SK-N-SH (cell line): ENCODE results near the gene FAM110A. TPM values are rescaled to one million over a fixed set of nuclear protein-coding genes. Genes with fewer than 3 reads are reported as not detected.
A peak's percentile ranks its signal among the peaks of the same experiment; 100 is the strongest.

Experiments
- CTCF ChIA-PET: fragments of 300-600, 350-600 bp; formaldehyde crosslinking; extraction: SDS; loops from one replicate; lab custom pipeline; 2021; lab: Yijun Ruan, JAX
- POLR2A ChIA-PET: fragments of 350-600 bp; sonication (Branson Sonifier 250); formaldehyde crosslinking; extraction: SDS; loops from one replicate; lab custom pipeline; 2020; ENCODE audit warnings: antibody characterized with exemption, inconsistent platforms; lab: Yijun Ruan, JAX
- DNase-seq: peaks from one replicate; pipeline ENCODE4 v3.0.0; 2012
- H2AFZ ChIP-seq: fragments of 200-600 bp; sonication (generic); 2 replicates; pipeline ENCODE4 v1.8.1; 2016; ENCODE audit warnings: antibody characterized with exemption, mild to moderate bottlenecking, low read depth
- H3F3A ChIP-seq: fragments of 200-600 bp; sonication (generic); replicated peaks from 2 replicates; pipeline ENCODE3; 2016; ENCODE audit warnings: antibody characterized with exemption, mild to moderate bottlenecking; ENCODE audit not compliant: insufficient read depth
- H3K27ac ChIP-seq, 2 experiments: fragments of 200-500 bp in 1 of 2; fragments of 200-600 bp in 1 of 2; sonication (Bioruptor generic) in 1 of 2; sonication (generic), shearing (Covaris generic) in 1 of 2; 2 replicates each; pipeline versions ENCODE4 v1.5.1 to v1.6.1; 2014 to 2016; ENCODE audit warnings: low read depth in 2 of 2, inconsistent platforms in 1 of 2, low read length in 1 of 2, mild to moderate bottlenecking in 1 of 2, mixed read lengths in 1 of 2
- H3K27me3 ChIP-seq: fragments of 200-600 bp; sonication (generic), shearing (Covaris generic); 2 replicates; pipeline ENCODE4 v1.6.1; 2016; ENCODE audit warnings: mixed run types; ENCODE audit not compliant: insufficient read depth
- H3K36me3 ChIP-seq, 2 experiments: fragments of 200-500 bp in 1 of 2; fragments of 200-600 bp in 1 of 2; sonication (Bioruptor generic) in 1 of 2; sonication (generic) in 1 of 2; replicated peaks in 1 of 2; 2 replicates each; pipeline versions ENCODE3 to v1.5.1; 2014 to 2016; ENCODE audit warnings: low read length in 1 of 2, mild to moderate bottlenecking in 1 of 2; ENCODE audit not compliant: insufficient read depth in 2 of 2, control insufficient read depth in 1 of 2
- H3K4me1 ChIP-seq, 2 experiments: fragments of 200-500 bp in 1 of 2; fragments of 200-600 bp in 1 of 2; sonication (Bioruptor generic) in 1 of 2; sonication (generic), shearing (Covaris generic) in 1 of 2; 2 replicates each; pipeline versions ENCODE4 v1.5.1 to v1.6.1; 2014 to 2016; ENCODE audit warnings: low read depth in 1 of 2, low read length in 1 of 2, mixed run types in 1 of 2; ENCODE audit not compliant: insufficient read depth in 2 of 2, control insufficient read depth in 1 of 2
- H3K4me2 ChIP-seq: fragments of 200-600 bp; sonication (generic), shearing (Covaris generic); 2 replicates; pipeline ENCODE4 v1.6.1; 2017; ENCODE audit warnings: mixed run types
- H3K4me3 ChIP-seq, 2 experiments: fragments of 200-500 bp in 1 of 2; fragments of 200-600 bp in 1 of 2; sonication (Bioruptor generic) in 1 of 2; sonication (generic), shearing (Covaris generic) in 1 of 2; 2 replicates each; pipeline versions ENCODE4 v1.5.1 to v1.8.1; 2014 to 2016; ENCODE audit warnings: low read depth in 2 of 2, inconsistent platforms in 1 of 2, low read length in 1 of 2, mild to moderate bottlenecking in 1 of 2, mixed read lengths in 1 of 2, moderate library complexity in 1 of 2
- H3K79me2 ChIP-seq: fragments of 200-600 bp; sonication (generic); 2 replicates; pipeline ENCODE4 v1.8.1; 2017; ENCODE audit warnings: mild to moderate bottlenecking; ENCODE audit not compliant: insufficient read depth
- H3K9ac ChIP-seq: fragments of 200-600 bp; sonication (generic); 2 replicates; pipeline ENCODE4 v1.6.1; 2017; ENCODE audit warnings: mixed run types
- H3K9me2 ChIP-seq: fragments of 200-600 bp; sonication (generic); 2 replicates; pipeline ENCODE4 v1.6.1; 2017; ENCODE audit warnings: mixed run types
- H3K9me3 ChIP-seq: fragments of 200-600 bp; sonication (generic); 2 replicates; pipeline ENCODE4 v1.6.1; 2017; ENCODE audit warnings: mixed run types, mild to moderate bottlenecking, moderate library complexity
- H4K20me1 ChIP-seq: fragments of 200-600 bp; sonication (generic); 2 replicates; pipeline ENCODE4 v1.6.1; 2017; ENCODE audit warnings: mild to moderate bottlenecking, mixed run types; ENCODE audit not compliant: insufficient read depth
- CHD2 ChIP-seq: fragments of 150-350 bp; IDR thresholded peaks from 2 replicates; pipeline ENCODE4 v1.6.1; 2018; ENCODE audit warnings: low read length; ENCODE audit not compliant: partially characterized antibody
- ELF1 ChIP-seq: IDR thresholded peaks from 2 replicates; pipeline ENCODE4 v1.4.0; 2012
- FOXJ3 ChIP-seq: sonication (generic); formaldehyde crosslinking; IDR thresholded peaks from 2 replicates; pipeline ENCODE4 v1.5.1; 2020; ENCODE audit warnings: mild to moderate bottlenecking, missing genetic modification reagents
- GATA2 ChIP-seq: sonication (generic); formaldehyde crosslinking; IDR thresholded peaks from 2 replicates; pipeline ENCODE4 v1.5.0; 2020; ENCODE audit warnings: mild to moderate bottlenecking, missing genetic modification reagents
- IRF3 ChIP-seq: fragments of 150-350 bp; IDR thresholded peaks from 2 replicates; pipeline ENCODE4 v1.6.1; 2016; ENCODE audit warnings: mild to moderate bottlenecking, low read depth, low read length
- JUND ChIP-seq: IDR thresholded peaks from 2 replicates; pipeline ENCODE4 v1.4.0; 2012
- MEF2A ChIP-seq: IDR thresholded peaks from 2 replicates; pipeline ENCODE4 v1.4.0; 2012; ENCODE audit warnings: low read depth, borderline replicate concordance
- NFIC ChIP-seq: IDR thresholded peaks from 2 replicates; pipeline ENCODE4 v1.4.0; 2012; ENCODE audit warnings: borderline replicate concordance
- PBX3 ChIP-seq: IDR thresholded peaks from 2 replicates; pipeline ENCODE4; 2012
- POLR2AphosphoS5 ChIP-seq: IDR thresholded peaks from 2 replicates; pipeline ENCODE4 v1.6.1; 2012; ENCODE audit warnings: low read depth, low read length
- RXRA ChIP-seq: IDR thresholded peaks from 2 replicates; pipeline ENCODE4 v1.4.0; 2012; ENCODE audit warnings: low read depth, mild to moderate bottlenecking, borderline replicate concordance
- USF2 ChIP-seq: fragments of 150-350 bp; IDR thresholded peaks from 2 replicates; pipeline ENCODE4 v1.6.1; 2017; ENCODE audit warnings: antibody characterized with exemption, low read length, low read depth, borderline replicate concordance
- WGBS: methylation state at CpG from one replicate; pipeline ENCODE4 v1.1.6; 2017; ENCODE audit warnings: low lambda C conversion rate; 5-methylcytosine and 5-hydroxymethylcytosine counted together
- polyA plus RNA-seq, 3 experiments: library from polyadenylated mRNA; depleted of rRNA; stranded (reverse); fragments of >200 nt; gene quantifications; 2 replicates each; pipeline ENCODE4 v1.2.3, GENCODE V29; 2012
- TF ChIP-seq, protein P1 (sequence below): fragments of 200-600 bp; sonication (generic); IDR thresholded peaks from 2 replicates; pipeline ENCODE4 v1.6.1; 2017; ENCODE audit warnings: antibody characterized with exemption, mild to moderate bottlenecking, moderate library complexity
- TF ChIP-seq, protein P2 (sequence below): IDR thresholded peaks from 2 replicates; pipeline ENCODE4 v1.6.1; 2012; ENCODE audit warnings: mild to moderate bottlenecking, low read depth, low read length, moderate library complexity

FAM110A gene
- polyA plus RNA-seq, 1 of the 3 experiments (the other 2 are of a cell fraction) = 3.8 TPM

- Histone ChIP-seq H3F3A (peaks cover 10% of the 10 kb centered on the region), H3K36me3 (no peaks in the 10 kb centered on the region), H3K4me3 (no peak overlapping the region), H3K27me3 (no peaks in the 10 kb centered on the region), H3K4me1 (peaks cover 6 to 14% of the 10 kb centered on the region in 2 experiments; a peak in 2 of 4 replicates), H3K79me2 (peaks cover 65% of the 10 kb centered on the region), H2AFZ (no peak overlapping the region), H3K27ac (0 out of 4 replicates have a peak overlapping the region, but pooled peaks of 1 of the 2 experiments have one; percentile 12), H3K4me2 (peak overlapping the region; percentile 70), H3K9me2 (no peaks in the 10 kb centered on the region), H4K20me1 (no peaks in the 10 kb centered on the region), H3K9ac (no peak overlapping the region), H3K9me3 (no peaks in the 10 kb centered on the region)
- DNase-seq = no peak
- 100% methylated on average over 1 of the region's 2 CpGs for WGBS
- TF ChIP-seq POLR2AphosphoS5 (no peak), PBX3 (no peak), ELF1 (no peak), MEF2A (no peak), GATA2 (CRISPR knock-in tag) (no peak), USF2 (no peak), IRF3 (no peak), FOXJ3 (no peak)
- TF ChIP-seq, protein P1, sequence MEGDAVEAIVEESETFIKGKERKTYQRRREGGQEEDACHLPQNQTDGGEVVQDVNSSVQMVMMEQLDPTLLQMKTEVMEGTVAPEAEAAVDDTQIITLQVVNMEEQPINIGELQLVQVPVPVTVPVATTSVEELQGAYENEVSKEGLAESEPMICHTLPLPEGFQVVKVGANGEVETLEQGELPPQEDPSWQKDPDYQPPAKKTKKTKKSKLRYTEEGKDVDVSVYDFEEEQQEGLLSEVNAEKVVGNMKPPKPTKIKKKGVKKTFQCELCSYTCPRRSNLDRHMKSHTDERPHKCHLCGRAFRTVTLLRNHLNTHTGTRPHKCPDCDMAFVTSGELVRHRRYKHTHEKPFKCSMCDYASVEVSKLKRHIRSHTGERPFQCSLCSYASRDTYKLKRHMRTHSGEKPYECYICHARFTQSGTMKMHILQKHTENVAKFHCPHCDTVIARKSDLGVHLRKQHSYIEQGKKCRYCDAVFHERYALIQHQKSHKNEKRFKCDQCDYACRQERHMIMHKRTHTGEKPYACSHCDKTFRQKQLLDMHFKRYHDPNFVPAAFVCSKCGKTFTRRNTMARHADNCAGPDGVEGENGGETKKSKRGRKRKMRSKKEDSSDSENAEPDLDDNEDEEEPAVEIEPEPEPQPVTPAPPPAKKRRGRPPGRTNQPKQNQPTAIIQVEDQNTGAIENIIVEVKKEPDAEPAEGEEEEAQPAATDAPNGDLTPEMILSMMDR = no peak
- CTCF ChIA-PET = interaction anchor here (8.4 kb wide), 1 partner anchor 120 kb away, joined by 59 read pairs; no protein-coding TSS in a partner anchor
- POLR2A ChIA-PET = no interaction called here
These were observed 2.1 kb downstream of the FAM110A start for GRCh38 chr20:835608-836045.

DNA sequence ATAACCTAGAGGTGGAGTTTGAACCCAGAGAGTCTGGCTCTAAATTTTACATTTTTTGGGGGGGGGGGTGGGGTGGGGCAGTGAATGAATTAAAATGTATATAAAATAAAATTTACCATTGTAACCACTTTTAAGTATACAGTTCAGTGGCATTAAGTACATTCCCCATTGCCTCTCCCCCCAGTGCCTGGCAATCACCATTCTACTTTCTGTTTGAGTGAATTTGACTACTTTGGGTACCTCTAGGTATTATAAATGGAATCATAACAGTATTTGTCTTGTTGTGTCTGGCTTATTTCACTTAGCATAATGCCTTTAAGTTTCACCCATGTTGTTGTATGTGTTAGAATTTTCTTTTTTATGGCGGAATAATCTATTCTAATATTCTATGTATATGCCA lies 2.7 kb downstream of the FAM110A start:
- POLR2A ChIA-PET = no interaction called here
- no peaks in the 10 kb centered on the region for H3K27me3 ChIP-seq
- DNase-seq = no peak
- peaks cover 6 to 14% of the 10 kb centered on the region in 2 experiments; a peak in 2 of 4 replicates for H3K4me1 ChIP-seq
- H2AFZ ChIP-seq = no peak overlapping the region
- no peak overlapping the region for H3K27ac ChIP-seq
- no peaks in the 10 kb centered on the region for H3K9me3 ChIP-seq
- H3K36me3 ChIP-seq = no peaks in the 10 kb centered on the region
- peaks cover 10% of the 10 kb centered on the region for H3F3A ChIP-seq
- H3K79me2 ChIP-seq = peaks cover 68% of the 10 kb centered on the region
- H3K4me2 ChIP-seq = no peak overlapping the region
- H3K4me3 ChIP-seq = no peak overlapping the region
- 91% methylated on average over 1 of the region's 1 CpG for WGBS
- no peaks in the 10 kb centered on the region for H3K9me2 ChIP-seq
- no peak overlapping the region for H3K9ac ChIP-seq
- CTCF ChIA-PET = interaction anchor here (8.4 kb wide), 1 partner anchor 120 kb away, joined by 59 read pairs; no protein-coding TSS in a partner anchor
- H4K20me1 ChIP-seq = no peaks in the 10 kb centered on the region
- TF ChIP-seq, protein P2, sequence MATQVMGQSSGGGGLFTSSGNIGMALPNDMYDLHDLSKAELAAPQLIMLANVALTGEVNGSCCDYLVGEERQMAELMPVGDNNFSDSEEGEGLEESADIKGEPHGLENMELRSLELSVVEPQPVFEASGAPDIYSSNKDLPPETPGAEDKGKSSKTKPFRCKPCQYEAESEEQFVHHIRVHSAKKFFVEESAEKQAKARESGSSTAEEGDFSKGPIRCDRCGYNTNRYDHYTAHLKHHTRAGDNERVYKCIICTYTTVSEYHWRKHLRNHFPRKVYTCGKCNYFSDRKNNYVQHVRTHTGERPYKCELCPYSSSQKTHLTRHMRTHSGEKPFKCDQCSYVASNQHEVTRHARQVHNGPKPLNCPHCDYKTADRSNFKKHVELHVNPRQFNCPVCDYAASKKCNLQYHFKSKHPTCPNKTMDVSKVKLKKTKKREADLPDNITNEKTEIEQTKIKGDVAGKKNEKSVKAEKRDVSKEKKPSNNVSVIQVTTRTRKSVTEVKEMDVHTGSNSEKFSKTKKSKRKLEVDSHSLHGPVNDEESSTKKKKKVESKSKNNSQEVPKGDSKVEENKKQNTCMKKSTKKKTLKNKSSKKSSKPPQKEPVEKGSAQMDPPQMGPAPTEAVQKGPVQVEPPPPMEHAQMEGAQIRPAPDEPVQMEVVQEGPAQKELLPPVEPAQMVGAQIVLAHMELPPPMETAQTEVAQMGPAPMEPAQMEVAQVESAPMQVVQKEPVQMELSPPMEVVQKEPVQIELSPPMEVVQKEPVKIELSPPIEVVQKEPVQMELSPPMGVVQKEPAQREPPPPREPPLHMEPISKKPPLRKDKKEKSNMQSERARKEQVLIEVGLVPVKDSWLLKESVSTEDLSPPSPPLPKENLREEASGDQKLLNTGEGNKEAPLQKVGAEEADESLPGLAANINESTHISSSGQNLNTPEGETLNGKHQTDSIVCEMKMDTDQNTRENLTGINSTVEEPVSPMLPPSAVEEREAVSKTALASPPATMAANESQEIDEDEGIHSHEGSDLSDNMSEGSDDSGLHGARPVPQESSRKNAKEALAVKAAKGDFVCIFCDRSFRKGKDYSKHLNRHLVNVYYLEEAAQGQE = no peak
- no peak for TF ChIP-seq IRF3
- TF ChIP-seq RXRA = no peak
- TF ChIP-seq POLR2AphosphoS5 = no peak
- no peak for TF ChIP-seq NFIC
- no peak for TF ChIP-seq JUND
- no peak for TF ChIP-seq CHD2
- TF ChIP-seq, protein P1 = no peak
